H54 (cell line): ENCODE results near the gene ACAT2.
"Not testable (repeated sequence)": the region's sequence is repeated elsewhere in the genome, so short reads cannot be mapped to it uniquely, and the experiment has no call there.

Experiments
- DNase-seq: peaks from one replicate; pipeline ENCODE4 v3.0.0; 2011; ENCODE audit warnings: low spot score, mixed read lengths; ENCODE audit not compliant: insufficient read length
- FAIRE-seq: peaks from 3 replicates; lab custom pipeline; 2011; peaks lifted over from hg19 to GRCh38; lab: Jason Lieb, UNC
- POLR2A ChIP-seq: IDR thresholded peaks from 2 replicates; pipeline ENCODE4 v1.6.1; 2011; ENCODE audit warnings: low read depth, mild to moderate bottlenecking, low read length

The ACAT2 gene

DNA sequence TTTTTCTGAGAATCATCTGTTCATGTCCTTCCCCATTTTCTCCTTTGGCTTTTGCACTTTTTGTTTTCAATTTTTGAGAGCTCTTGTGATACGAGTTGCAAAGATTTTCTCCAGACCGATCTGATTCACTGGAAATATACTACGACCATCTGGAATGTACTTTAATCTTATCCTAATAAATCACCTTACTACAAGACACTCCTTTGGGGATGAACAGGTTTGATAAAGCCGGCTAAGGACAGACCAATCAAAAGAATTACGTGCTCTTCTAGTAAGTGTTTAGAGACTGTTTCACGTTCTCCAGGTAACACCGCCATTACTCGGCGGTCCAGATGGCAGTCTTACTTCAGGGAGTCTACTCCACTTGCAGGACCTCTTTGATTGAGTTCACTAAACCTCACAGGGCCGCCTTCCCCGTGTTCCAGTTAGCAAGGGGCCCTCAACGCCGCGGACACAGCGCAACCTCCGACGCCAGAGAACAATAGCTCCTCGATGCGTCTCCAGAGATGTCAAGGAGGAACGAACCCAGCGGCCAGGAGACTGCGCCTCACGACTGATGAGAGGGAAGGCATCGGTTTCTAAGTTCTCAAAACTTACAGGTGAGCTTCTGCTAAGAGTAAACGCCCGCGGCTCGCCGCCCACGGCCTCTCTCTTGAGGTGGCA, 35.5 kb upstream of the ACAT2 start:
- no peak for DNase-seq
- no peak for FAIRE-seq
- TF ChIP-seq POLR2A, result no peak

DNA sequence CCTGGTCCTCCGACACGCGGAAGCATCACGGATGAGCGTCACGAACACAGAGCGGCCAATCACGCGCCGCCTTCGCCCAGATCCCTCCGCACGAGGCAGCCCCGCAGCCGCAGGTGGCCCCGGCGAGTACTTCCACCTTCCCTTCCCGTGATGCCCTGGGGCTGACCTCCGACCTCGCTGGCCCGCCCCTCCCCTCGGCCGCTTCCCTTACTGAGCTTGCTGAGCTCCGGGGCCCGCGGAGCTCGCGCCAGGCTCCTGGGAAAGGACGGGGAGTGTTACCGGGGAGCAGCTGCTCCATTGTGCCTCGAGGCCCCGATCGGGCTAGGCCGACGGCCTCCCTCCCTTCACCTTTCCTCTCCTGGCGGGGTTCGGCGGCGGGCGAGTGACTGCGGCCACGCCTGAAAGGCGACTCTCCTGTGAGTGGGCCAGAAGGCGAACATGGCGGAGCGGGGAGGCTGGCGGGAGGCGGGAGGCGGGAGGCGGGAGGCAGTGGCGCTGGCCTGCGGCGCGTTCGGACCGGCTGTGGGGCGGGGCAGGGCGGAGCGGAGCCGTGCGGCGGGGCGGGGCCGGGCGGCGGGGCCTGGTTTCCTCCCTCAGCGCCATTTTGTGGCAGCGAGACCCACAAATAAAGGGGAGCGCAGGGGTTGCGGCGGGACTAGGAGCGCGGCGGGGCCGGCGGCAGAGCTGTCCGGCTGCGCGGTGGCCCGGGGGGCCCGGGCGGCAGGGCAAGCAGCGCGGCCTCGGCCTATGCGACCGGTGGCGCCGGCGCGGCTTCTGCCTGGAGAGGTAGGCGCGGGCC, 34.7 kb upstream of the ACAT2 start, which contains the start of gene WTAP:
Gene WTAP (plus strand): TSS at position 589 of the 799 bp plus-strand sequence. CDS start 8,760 bp downstream, outside the sequence.
- DNase-seq (peak; percentile 53), FAIRE-seq (no peak)
- peak; percentile 81 for TF ChIP-seq POLR2A

DNA sequence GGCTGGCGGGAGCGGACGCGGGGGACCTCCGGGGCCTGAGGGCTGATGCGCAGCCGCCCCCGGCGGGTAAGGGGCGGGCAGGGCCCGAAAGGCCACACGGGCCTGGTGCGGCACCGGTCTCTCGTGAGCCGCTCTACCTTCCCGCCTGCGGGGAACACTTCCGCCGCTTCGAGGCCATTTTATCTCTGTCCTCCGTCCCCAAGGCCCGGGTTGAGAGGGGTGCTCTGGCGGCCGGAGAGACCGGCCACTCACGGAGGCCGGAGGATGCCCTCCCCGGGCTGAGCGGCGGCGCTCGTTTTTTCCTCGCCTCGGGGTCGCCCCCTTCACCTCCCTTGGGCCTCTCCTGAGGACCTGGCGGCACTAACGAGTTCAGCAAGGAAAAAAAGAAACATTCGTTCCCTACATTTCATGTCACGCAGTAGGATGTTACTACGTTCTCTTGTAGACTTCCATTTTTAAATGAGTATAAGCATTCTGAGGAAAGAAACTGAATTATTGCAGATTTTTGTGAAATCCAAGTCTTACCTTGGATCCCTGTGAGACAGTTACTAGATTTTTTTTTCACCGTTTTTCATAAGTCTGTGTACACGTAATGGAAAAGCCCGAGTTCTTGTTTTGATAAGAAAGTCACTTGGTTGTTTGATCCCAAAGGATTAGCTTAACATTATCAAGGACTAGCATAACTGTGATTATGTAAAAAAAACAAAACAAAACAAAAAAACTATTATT, 34.0 kb upstream of the ACAT2 start:
- FAIRE-seq (no peak), DNase-seq (no peak)
- TF ChIP-seq POLR2A, result no peak

DNA sequence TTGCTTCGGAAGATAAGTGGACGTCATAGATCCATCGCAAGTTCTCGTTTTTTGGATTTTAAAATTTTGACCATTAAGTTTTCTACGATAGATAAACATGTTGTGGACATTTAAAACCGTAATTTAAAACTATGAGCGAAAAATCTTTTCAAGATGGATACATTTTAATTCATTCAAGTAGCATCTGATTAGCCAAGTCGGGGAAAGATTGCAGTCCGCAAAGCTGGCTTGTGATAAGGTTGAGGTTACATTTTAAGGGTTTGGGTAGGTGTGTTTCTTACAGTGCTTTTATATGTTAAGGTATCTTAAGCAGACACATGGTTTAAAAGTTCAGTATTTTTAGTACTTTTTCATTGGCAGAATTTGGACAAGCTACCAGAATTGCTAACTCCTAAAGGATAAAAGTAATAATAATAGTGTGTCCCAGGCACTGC, 33.3 kb upstream of the ACAT2 start:
- no peak for TF ChIP-seq POLR2A
- DNase-seq (no peak), FAIRE-seq (no peak)

DNA sequence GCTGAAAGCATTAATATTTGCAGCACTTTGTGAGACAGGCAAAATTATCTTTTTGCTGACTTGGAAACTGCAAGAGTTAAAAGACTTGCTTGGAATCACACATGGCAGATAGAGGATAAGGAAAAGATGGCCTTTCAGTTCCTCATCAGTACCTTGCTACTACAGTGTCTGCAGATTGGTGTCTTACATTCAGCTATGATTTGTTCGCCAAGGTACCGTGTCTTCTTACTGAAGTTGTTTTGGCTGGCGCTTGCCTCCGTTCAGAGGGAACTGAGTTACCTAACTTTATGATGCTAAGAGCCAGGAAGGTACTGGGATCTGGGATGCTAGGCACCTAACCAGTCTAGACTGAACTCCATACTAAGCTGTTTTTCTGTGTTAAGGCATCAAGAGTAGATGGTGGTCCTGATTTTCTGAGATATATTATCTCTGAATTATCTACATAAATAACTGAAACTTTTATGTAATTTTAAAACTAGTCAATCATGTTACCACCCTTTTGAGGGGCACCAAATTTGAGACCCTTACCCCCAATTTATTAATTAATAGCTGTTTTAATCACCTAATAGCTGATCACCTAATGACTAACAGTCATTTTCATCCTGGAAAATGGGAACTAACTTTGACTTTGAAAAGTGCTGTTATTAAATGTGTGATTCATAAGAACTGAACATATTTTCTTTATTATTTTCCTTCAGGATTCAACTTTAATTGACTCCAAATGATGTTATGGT, 32.1 kb upstream of the ACAT2 start:
- no peak for FAIRE-seq
- no peak for DNase-seq
- no peak for TF ChIP-seq POLR2A

DNA sequence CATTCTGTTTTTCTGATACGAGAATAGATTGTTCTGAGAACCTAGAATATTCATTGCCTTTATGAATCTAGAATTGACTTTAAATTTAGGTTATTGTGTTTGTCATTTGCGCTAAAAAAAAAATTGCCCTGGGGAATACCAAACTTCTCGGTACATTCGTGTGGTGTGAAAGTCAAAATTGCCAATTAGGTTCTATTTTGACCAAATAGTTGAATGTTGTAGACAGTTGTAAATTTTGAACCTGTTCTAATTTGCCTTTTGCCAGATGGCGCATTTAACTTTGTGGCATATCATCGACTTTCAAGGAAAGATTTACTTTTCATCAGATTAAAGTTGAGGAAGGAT, 31.5 kb upstream of the ACAT2 start:
- FAIRE-seq (no peak), DNase-seq (no peak)
- no peak for TF ChIP-seq POLR2A

DNA sequence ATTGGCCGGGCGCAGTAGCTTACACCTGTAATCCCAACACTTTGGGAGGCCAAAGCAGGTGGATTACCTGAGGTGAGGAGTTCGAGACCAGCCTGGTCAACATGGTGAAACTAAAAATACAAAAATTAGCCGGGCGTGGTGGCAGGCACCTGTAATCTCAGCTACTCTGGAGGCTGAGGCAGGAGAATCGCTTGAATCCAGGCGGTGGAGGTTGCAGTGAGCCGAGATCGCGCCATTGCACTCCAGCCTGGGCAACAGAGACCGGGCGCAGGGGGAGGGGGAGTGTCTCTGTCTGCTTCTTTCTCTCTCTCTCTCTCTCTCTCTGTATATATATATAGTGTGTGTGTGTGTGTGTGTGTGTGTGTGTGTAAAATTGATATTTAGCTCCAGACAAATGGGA, 29.3 kb upstream of the ACAT2 start:
- FAIRE-seq, result not testable (repeated sequence)

DNA sequence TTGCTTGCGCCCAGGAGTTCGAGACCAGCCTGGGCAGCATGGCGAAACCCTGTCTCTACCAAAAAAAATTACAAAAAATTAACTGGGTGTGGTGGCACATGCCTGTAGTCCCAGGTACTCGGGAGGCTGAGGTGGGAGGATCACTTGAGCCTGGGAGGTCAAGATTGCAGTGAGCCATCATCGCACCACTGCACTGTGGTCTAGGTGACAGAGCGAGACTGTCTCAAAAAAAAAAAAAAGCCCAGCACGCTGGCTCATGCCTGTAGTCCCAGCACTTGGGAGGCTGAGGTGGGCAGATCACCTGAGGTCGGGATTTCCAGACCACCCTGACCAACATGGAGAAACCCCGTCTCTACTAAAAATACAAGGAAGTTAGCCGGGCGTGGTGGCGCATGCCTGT, 28.4 kb upstream of the ACAT2 start:
- FAIRE-seq, DNase-seq: not testable (repeated sequence)

More for the DNA sequence above, 29.3 kb upstream of the ACAT2 start:
- not testable (repeated sequence) for DNase-seq

DNA sequence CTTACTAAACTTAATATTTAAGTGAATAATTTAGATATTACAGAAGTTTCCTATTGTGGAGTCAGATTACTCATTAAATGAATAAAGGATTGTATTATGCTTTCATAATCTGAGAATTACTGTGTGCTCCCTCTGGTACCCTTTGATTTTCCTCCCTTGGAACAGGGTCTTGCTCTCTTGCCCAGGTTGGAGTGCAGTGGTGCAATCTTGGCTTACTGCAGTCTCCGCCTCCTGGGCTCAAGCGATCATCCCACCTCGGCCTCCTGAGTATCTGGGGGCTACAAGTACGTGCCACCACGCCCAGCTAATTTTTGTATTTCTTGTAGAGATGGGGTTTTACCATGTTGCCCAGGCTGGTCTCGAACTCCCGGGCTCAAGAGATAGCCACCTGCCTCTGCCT, 24.9 kb upstream of the ACAT2 start:
- FAIRE-seq, result no peak
- DNase-seq, result no peak
- no peak for TF ChIP-seq POLR2A

DNA sequence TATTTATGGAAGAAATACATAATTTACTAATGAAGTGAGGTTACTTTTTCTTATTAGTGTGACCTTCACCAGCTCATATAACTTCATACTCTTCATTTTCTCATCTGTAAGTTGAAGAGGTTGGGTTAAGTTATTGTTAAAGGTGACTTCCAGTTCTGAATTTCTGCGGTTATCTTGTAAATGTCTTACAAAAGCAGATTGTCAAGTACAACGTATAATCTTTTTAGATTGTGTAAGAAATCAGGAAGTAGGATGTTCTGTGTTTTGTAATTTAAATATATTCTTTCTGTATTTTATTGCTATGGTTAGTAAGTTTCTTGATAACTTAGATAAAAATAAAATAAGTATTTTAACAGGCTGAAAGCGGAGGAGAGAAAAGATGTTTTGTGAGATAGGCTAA, 22.5 kb upstream of the ACAT2 start:
- DNase-seq (no peak), FAIRE-seq (no peak)
- TF ChIP-seq POLR2A, result no peak

DNA sequence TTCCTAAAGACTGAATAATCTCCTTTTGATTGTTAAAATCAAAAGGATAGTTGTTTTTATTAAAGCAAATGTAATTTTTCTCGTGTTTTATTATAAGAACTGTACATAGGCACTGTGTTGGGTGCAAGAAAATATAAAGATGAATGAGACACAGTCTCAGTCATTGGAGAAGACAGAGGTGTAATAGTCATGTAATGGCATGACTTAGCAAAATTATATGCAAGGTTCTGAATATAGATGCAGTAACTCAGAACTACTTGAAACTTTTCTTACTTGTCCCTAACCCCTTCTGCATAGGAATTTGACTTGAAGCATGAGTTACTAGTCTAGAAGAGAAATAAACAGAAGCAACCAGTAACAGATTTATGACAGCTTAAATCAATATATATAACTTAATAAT, 19.7 kb upstream of the ACAT2 start:
- no peak for FAIRE-seq
- TF ChIP-seq POLR2A, result no peak
- DNase-seq, result no peak

DNA sequence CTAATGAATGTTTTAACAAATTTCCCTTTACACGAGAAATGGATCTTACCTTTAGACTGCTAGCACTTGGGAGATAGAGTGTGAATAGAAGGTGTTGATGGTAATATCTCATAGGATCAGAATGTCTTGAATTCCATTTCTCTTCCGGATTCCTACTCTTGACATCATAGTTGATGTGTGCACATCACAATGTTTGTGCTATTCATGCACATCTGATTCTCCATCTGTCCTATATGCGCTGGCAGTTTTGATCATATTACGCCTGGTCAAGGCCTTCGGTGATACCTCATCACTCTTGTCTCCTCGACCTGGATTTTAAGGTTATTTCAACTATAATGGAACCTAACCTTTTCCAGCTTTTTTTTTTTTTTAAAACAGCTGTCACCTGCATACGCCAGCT, 16.8 kb upstream of the ACAT2 start:
- no peak for TF ChIP-seq POLR2A
- FAIRE-seq, result no peak
- DNase-seq, result no peak

DNA sequence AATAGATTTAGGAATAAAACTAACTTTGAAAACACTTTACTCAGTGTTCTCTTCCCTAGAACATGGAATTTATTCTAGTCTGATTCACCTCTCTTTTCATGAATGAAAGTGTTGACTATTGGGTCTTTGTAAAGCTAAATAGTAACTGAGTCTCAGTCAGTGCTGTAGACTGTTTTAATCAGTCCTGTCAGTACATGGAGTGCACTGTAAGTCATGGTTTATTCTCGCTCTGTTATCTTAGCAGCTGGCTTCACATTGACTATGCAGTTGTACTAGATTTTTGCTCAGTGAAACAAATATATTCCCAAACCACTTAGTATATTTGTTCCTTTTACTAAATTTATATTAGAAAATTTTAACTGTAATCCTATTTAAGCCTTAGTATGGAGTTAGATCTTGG, 15.1 kb upstream of the ACAT2 start:
- DNase-seq (no peak), FAIRE-seq (no peak)
- no peak for TF ChIP-seq POLR2A

DNA sequence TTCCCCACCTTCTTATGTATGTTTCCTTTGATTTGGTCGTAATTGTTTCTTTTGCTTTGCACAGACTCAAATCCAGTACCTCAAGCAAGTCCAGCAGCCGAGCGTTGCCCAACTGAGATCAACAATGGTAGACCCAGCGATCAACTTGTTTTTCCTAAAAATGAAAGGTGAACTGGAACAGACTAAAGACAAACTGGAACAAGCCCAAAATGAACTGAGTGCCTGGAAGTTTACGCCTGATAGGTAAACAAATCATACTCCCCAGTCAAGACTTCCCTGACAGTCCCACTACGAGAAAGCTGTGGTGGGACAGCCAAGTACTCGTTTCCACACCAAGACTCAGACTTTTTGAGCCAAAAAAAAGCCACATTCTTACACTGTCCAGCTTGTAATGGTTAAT, 13.7 kb upstream of the ACAT2 start:
- DNase-seq, FAIRE-seq: not testable (repeated sequence)
